Osteoblast (primary cell): ENCODE measurements around the gene TOR3A. TPM values are rescaled to one million over a fixed set of nuclear protein-coding genes. Genes with fewer than 3 reads are reported as not detected.

Experiments
- DNase-seq: peaks from one replicate; pipeline ENCODE4 v3.0.0; 2011; ENCODE audit warnings: low spot score, mixed read lengths; ENCODE audit not compliant: insufficient read length; ENCODE audit errors: missing footprints
- H2AFZ ChIP-seq: 2 replicates; pipeline ENCODE4 v1.6.0; 2011; ENCODE audit warnings: mild to moderate bottlenecking, low read length
- H3K27ac ChIP-seq: 2 replicates; pipeline ENCODE4 v1.5.1; 2011; ENCODE audit warnings: mild to moderate bottlenecking, low read depth, low read length, moderate library complexity
- H3K27me3 ChIP-seq: 2 replicates; pipeline ENCODE4 v1.6.0; 2012; ENCODE audit warnings: mild to moderate bottlenecking, control low read depth, inconsistent platforms, low read length, moderate library complexity; ENCODE audit not compliant: insufficient read depth
- H3K36me3 ChIP-seq: 2 replicates; pipeline ENCODE4 v1.5.1; 2011; ENCODE audit warnings: mild to moderate bottlenecking, low read length, control low read depth, moderate library complexity; ENCODE audit not compliant: insufficient read depth
- H3K4me1 ChIP-seq: 2 replicates; pipeline ENCODE4 v1.5.1; 2011; ENCODE audit warnings: mild to moderate bottlenecking, low read length, control low read depth, moderate library complexity; ENCODE audit not compliant: insufficient read depth
- H3K4me2 ChIP-seq: 2 replicates; pipeline ENCODE4 v1.6.0; 2011; ENCODE audit warnings: mild to moderate bottlenecking, low read length; ENCODE audit not compliant: insufficient read depth
- H3K4me3 ChIP-seq: fragments of 200-600 bp; sonication (generic); 3 replicates; pipeline ENCODE4 v1.5.1; 2012; ENCODE audit warnings: mild to moderate bottlenecking, low read length, inconsistent platforms; ENCODE audit not compliant: insufficient read depth
- H3K79me2 ChIP-seq: 2 replicates; pipeline ENCODE4 v1.6.0; 2012; ENCODE audit warnings: mild to moderate bottlenecking, low read length, control low read depth, inconsistent platforms; ENCODE audit not compliant: insufficient read depth
- H3K9me3 ChIP-seq: 2 replicates; pipeline ENCODE4 v1.5.1; 2011; ENCODE audit warnings: low read depth, low read length, control low read depth
- H4K20me1 ChIP-seq: 2 replicates; pipeline ENCODE4 v1.6.0; 2012; ENCODE audit warnings: mild to moderate bottlenecking, low read length, control low read depth; ENCODE audit not compliant: insufficient read depth
- CTCF ChIP-seq: IDR thresholded peaks from 2 replicates; pipeline ENCODE4 v1.5.1; 2011; ENCODE audit warnings: mild to moderate bottlenecking, low read depth, low read length, moderate library complexity; ENCODE audit errors: extremely low read depth
- total RNA-seq: library from RNA; depleted of rRNA; stranded (reverse); fragments of >200 nt; gene quantifications from 2 replicates; pipeline ENCODE4 v1.2.3, GENCODE V29; 2012

Gene TOR3A
- total RNA-seq, 1 donor = 44.2 TPM

GRCh38 chr1:179095924-179096323 is 14.1 kb downstream of the TOR3A start:
- TF ChIP-seq CTCF = no peak
- no peak overlapping the region for H2AFZ ChIP-seq
- H4K20me1 ChIP-seq = peaks cover 13% of the 10 kb centered on the region
- H3K36me3 ChIP-seq = peaks cover 89% of the 10 kb centered on the region
- H3K4me2 ChIP-seq = no peak overlapping the region
- no peak overlapping the region for H3K27ac ChIP-seq
- no peaks in the 10 kb centered on the region for H3K27me3 ChIP-seq
- no peak overlapping the region for H3K4me3 ChIP-seq
- H3K9me3 ChIP-seq = no peaks in the 10 kb centered on the region
- peaks cover 30% of the 10 kb centered on the region for H3K79me2 ChIP-seq
- DNase-seq = no peak
- peaks cover 19% of the 10 kb centered on the region for H3K4me1 ChIP-seq

GRCh38 chr1:179099891-179100290 is 18.0 kb downstream of the TOR3A start:
- Histone ChIP-seq H3K4me3 (no peak overlapping the region), H2AFZ (no peak overlapping the region), H3K79me2 (peaks cover 54% of the 10 kb centered on the region), H3K36me3 (peaks cover 81% of the 10 kb centered on the region), H3K9me3 (no peaks in the 10 kb centered on the region), H3K27ac (no peak overlapping the region), H3K4me1 (peaks cover 3% of the 10 kb centered on the region), H4K20me1 (peaks cover 8% of the 10 kb centered on the region), H3K4me2 (no peak overlapping the region), H3K27me3 (no peaks in the 10 kb centered on the region)
- DNase-seq = no peak
- no peak for TF ChIP-seq CTCF

- DNase-seq = peak; percentile 88
- Histone ChIP-seq H3K4me3 (no peak overlapping the region), H4K20me1 (peaks cover 15% of the 10 kb centered on the region), H3K79me2 (peaks cover 71% of the 10 kb centered on the region), H3K27ac (no peak overlapping the region), H3K27me3 (no peaks in the 10 kb centered on the region), H3K36me3 (peaks cover 80% of the 10 kb centered on the region), H3K9me3 (no peaks in the 10 kb centered on the region), H3K4me1 (peaks cover 3% of the 10 kb centered on the region), H3K4me2 (no peak overlapping the region), H2AFZ (no peak overlapping the region)
- no peak for TF ChIP-seq CTCF
These were observed 19.7 kb downstream of the TOR3A start for GRCh38 chr1:179101566-179101965.

- H3K4me1 ChIP-seq = peaks cover 3% of the 10 kb centered on the region
- H3K4me2 ChIP-seq = no peak overlapping the region
- H2AFZ ChIP-seq = no peak overlapping the region
- peaks cover 83% of the 10 kb centered on the region for H3K36me3 ChIP-seq
- H3K9me3 ChIP-seq = no peaks in the 10 kb centered on the region
- DNase-seq = no peak
- no peak overlapping the region for H3K4me3 ChIP-seq
- H3K79me2 ChIP-seq = peaks cover 86% of the 10 kb centered on the region
- no peaks in the 10 kb centered on the region for H3K27me3 ChIP-seq
- no peak overlapping the region for H3K27ac ChIP-seq
- H4K20me1 ChIP-seq = peaks cover 15% of the 10 kb centered on the region
- TF ChIP-seq CTCF = no peak
These were observed 22.1 kb downstream of the TOR3A start for GRCh38 chr1:179103999-179104398.
